ENCODE measurements around the gene OGDH.

OGDH gene

DNA sequence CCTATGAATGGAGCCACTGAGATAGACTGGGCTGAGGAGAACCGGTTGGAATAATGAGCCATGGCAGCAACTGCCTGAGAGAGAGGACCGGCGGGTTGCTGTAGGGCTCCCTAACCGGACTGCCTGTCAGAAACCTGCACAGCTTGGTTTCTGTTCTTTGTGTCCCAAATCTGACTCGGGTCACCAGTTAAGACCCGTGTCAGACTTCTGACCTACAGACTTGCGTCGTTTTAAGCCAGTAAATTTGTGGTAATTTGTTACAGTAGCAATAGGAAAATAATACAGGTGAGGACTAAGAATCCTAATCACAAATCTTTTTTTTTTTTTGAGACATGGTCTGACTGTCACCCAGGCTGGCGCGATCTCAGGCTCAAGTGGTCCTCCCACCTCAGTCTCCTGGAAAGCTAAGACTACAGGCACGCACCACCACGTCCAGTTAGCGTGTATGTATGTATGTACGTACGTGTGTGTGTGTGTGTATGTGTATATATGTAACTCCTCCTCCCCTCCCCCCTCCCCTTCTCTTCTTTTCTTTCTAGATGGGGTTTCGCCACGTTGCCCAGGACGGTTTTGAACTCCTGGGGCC is 32.0 kb upstream of the OGDH start:
- Histone ChIP-seq H2BK12ac (ENCODE audit: low read length in 2 of 2) (no peak overlapping the region), H2BK120ac (ENCODE audit: low read depth, low read length) (no peak overlapping the region), H3K27me3 (ENCODE audit: control insufficient read depth in 1 of 2, insufficient read depth in 1 of 2, low read length in 2 of 2) (no peaks in the 10 kb centered on the region), H3K27ac (ENCODE audit: low read length, poor library complexity, severe bottlenecking) (peak overlapping the region; percentile 61), H3K23ac (ENCODE audit: low read length in 2 of 2) (no peak overlapping the region), H2BK15ac (ENCODE audit: low read depth, poor library complexity, severe bottlenecking) (no peak overlapping the region), H3K4me2 (ENCODE audit: low read length, poor library complexity, severe bottlenecking) (peak overlapping the region; percentile 87), H4K8ac (ENCODE audit: low read length) (peak overlapping the region; percentile 97), H2AFZ (ENCODE audit: low read depth, low read length) (no peak overlapping the region), H4K91ac (ENCODE audit: low read length) (peak overlapping the region; percentile 70), H2AK5ac (ENCODE audit: low read length, severe bottlenecking) (no peak overlapping the region), H3K9me3 (ENCODE audit: control insufficient read depth, low read length) (no peaks in the 10 kb centered on the region), H3K4me1 (ENCODE audit: control insufficient read depth, insufficient read depth, low read depth, low read length) (peaks cover 10% of the 10 kb centered on the region), H3K4me3 (ENCODE audit: insufficient read depth in 1 of 2, low read depth in 1 of 2, low read length in 2 of 2) (peak overlapping the region; percentile 88 to 95), H3K79me1 (replicated peaks; ENCODE audit: low read length, poor library complexity, severe bottlenecking) (peaks cover 39% of the 10 kb centered on the region), H3K18ac (ENCODE audit: low read depth in 1 of 2, low read length in 2 of 2) (peak overlapping the region; percentile 76 to 83), H2BK5ac (ENCODE audit: low read depth, low read length, poor library complexity, severe bottlenecking) (no peak overlapping the region), H3K36me3 (ENCODE audit: control insufficient read depth in 1 of 2, insufficient read depth in 2 of 2, low read depth in 1 of 2, low read length in 2 of 2) (peaks cover 50 to 71% of the 10 kb centered on the region in 2 experiments), H3K4ac (ENCODE audit: low read depth in 1 of 2, low read length in 2 of 2) (peak overlapping the region; percentile 71 to 86), H3K9ac (ENCODE audit: low read length) (peak overlapping the region; percentile 94), H3K14ac (ENCODE audit: low read length in 2 of 2) (peak overlapping the region in 1 of 2 experiments; percentile 63)
- DNase-seq: no peak
- WGBS: 28% methylated on average over 12 of the region's 18 CpGs

DNA sequence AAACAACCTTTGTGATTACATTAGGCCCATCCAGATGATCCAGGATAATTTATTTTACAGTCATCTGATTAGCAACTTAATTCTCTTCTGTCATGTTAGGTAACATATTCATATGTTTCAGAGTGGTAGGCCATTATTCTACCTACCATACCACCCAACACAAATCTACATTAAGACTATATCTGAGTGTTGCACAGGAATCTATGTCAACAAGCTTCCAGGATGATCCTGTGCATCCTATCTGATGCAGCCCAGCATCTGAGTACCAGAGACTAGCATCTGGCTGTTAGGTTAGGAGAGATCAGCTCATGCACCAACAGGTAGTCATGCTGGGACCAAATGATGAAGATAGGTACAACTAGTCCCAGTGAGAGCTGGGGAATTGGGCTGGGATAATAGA is 31.4 kb upstream of the OGDH start:
- Histone ChIP-seq H3K4ac (ENCODE audit: low read depth in 1 of 2, low read length in 2 of 2) (no peak overlapping the region), H3K79me1 (replicated peaks; ENCODE audit: low read length, poor library complexity, severe bottlenecking) (peaks cover 35% of the 10 kb centered on the region), H3K4me3 (ENCODE audit: insufficient read depth in 1 of 2, low read depth in 1 of 2, low read length in 2 of 2) (peak overlapping the region in 1 of 2 experiments; percentile 95), H4K8ac (ENCODE audit: low read length) (no peak overlapping the region), H2BK12ac (ENCODE audit: low read length in 2 of 2) (no peak overlapping the region), H3K9ac (ENCODE audit: low read length) (peak overlapping the region; percentile 94), H3K18ac (ENCODE audit: low read depth in 1 of 2, low read length in 2 of 2) (no peak overlapping the region), H3K4me2 (ENCODE audit: low read length, poor library complexity, severe bottlenecking) (no peak overlapping the region), H2BK120ac (ENCODE audit: low read depth, low read length) (no peak overlapping the region), H4K91ac (ENCODE audit: low read length) (no peak overlapping the region), H2BK5ac (ENCODE audit: low read depth, low read length, poor library complexity, severe bottlenecking) (no peak overlapping the region), H2AFZ (ENCODE audit: low read depth, low read length) (no peak overlapping the region), H3K14ac (ENCODE audit: low read length in 2 of 2) (no peak overlapping the region), H3K27me3 (ENCODE audit: control insufficient read depth in 1 of 2, insufficient read depth in 1 of 2, low read length in 2 of 2) (no peaks in the 10 kb centered on the region), H2AK5ac (ENCODE audit: low read length, severe bottlenecking) (no peak overlapping the region), H3K36me3 (ENCODE audit: control insufficient read depth in 1 of 2, insufficient read depth in 2 of 2, low read depth in 1 of 2, low read length in 2 of 2) (peaks cover 47 to 71% of the 10 kb centered on the region in 2 experiments), H3K23ac (ENCODE audit: low read length in 2 of 2) (no peak overlapping the region), H3K4me1 (ENCODE audit: control insufficient read depth, insufficient read depth, low read depth, low read length) (peaks cover 11% of the 10 kb centered on the region), H3K27ac (ENCODE audit: low read length, poor library complexity, severe bottlenecking) (no peak overlapping the region), H3K9me3 (ENCODE audit: control insufficient read depth, low read length) (no peaks in the 10 kb centered on the region), H2BK15ac (ENCODE audit: low read depth, poor library complexity, severe bottlenecking) (no peak overlapping the region)
- DNase-seq: no peak

DNA sequence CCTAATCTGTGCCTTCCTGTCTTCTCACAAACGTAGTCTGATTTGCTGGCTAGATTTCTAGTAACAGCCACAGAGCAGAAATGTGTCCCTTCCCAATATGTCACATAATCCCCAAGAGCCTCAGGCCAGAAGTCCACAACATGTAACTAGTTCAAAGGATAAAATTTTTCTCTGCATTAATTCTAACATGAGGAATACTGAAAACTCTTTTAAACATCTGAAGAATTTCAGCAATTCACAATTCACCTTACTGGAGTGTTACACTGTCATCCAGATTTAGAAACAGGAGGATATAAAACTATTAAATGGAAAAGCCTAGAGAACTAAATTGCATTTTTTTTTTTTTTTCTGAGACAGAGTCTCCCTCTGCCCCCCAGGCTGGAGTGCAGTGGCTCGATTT is 30.2 kb upstream of the OGDH start:
- no peaks in the 10 kb centered on the region for H3K9me3 ChIP-seq (ENCODE audit: control insufficient read depth, low read length)
- H3K4ac ChIP-seq (ENCODE audit: low read depth in 1 of 2, low read length in 2 of 2): no peak overlapping the region
- H2BK12ac ChIP-seq (ENCODE audit: low read length in 2 of 2): no peak overlapping the region
- H2BK15ac ChIP-seq (ENCODE audit: low read depth, poor library complexity, severe bottlenecking): no peak overlapping the region
- H4K8ac ChIP-seq (ENCODE audit: low read length): no peak overlapping the region
- no peak overlapping the region for H2BK120ac ChIP-seq (ENCODE audit: low read depth, low read length)
- no peak overlapping the region for H2AK5ac ChIP-seq (ENCODE audit: low read length, severe bottlenecking)
- H4K91ac ChIP-seq (ENCODE audit: low read length): no peak overlapping the region
- H2BK5ac ChIP-seq (ENCODE audit: low read depth, low read length, poor library complexity, severe bottlenecking): no peak overlapping the region
- no peak overlapping the region for H3K18ac ChIP-seq (ENCODE audit: low read depth in 1 of 2, low read length in 2 of 2)
- H3K27me3 ChIP-seq (ENCODE audit: control insufficient read depth in 1 of 2, insufficient read depth in 1 of 2, low read length in 2 of 2): no peaks in the 10 kb centered on the region
- no peak overlapping the region for H3K14ac ChIP-seq (ENCODE audit: low read length in 2 of 2)
- H3K4me1 ChIP-seq (ENCODE audit: control insufficient read depth, insufficient read depth, low read depth, low read length): peaks cover 16% of the 10 kb centered on the region
- no peak overlapping the region for H3K27ac ChIP-seq (ENCODE audit: low read length, poor library complexity, severe bottlenecking)
- no peak overlapping the region for H3K4me2 ChIP-seq (ENCODE audit: low read length, poor library complexity, severe bottlenecking)
- H3K4me3 ChIP-seq (ENCODE audit: insufficient read depth in 1 of 2, low read depth in 1 of 2, low read length in 2 of 2): no peak overlapping the region
- DNase-seq: no peak
- peaks cover 30% of the 10 kb centered on the region for H3K79me1 ChIP-seq (replicated peaks; ENCODE audit: low read length, poor library complexity, severe bottlenecking)
- H3K23ac ChIP-seq (ENCODE audit: low read length in 2 of 2): no peak overlapping the region
- no peak overlapping the region for H2AFZ ChIP-seq (ENCODE audit: low read depth, low read length)
- H3K36me3 ChIP-seq (ENCODE audit: control insufficient read depth in 1 of 2, insufficient read depth in 2 of 2, low read depth in 1 of 2, low read length in 2 of 2): peaks cover 39 to 70% of the 10 kb centered on the region in 2 experiments
- 96% methylated on average over 2 of the region's 2 CpGs for WGBS
- H3K9ac ChIP-seq (ENCODE audit: low read length): peak overlapping the region; percentile 3

DNA sequence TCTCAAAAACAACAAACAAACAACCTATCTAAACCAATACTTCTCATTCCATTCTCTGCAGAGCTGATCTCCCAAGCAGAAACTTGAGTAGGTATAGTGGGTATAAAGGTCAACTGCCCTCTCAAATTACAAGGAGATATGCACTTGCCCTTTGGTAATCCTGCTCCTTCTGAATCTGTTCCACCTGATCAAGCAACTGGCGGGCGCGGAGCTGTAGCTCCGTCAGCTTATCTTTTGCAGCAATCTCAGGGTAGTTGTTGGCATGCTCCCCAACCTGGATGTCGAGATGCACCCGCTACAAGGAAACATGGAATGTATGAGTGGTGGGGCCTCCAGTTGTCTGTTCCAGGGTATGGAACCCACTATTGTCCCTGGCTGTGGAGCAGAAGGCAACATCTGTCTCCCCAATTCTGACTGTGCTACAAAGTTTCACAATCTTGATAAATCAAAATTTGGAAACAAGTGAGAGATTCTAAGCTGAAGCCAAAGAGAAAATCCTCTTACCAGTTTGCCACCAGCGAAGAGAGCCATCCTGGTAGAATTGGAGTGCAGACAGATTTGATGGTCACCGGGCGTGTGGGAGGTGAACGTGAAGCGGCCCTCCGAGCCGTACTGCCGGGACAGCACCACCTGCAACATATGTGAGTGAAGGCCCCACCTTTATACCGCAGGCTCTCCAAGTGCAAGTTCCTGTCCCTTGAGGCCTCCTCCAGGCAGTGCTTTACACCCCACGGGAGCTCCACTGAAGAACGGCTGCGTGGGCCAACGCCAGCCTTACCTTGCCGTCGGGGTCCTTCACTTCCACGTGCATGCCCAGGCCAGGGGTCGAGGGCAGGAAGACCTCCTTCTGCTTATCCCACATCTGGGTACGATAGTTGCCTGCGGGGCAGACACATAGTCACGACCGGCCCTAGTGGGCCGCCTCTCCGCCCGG is 25.2 kb upstream of the OGDH start:
- Histone ChIP-seq H2BK15ac (ENCODE audit: low read depth, poor library complexity, severe bottlenecking) (no peak overlapping the region), H2BK12ac (ENCODE audit: low read length in 2 of 2) (no peak overlapping the region), H3K4ac (ENCODE audit: low read depth in 1 of 2, low read length in 2 of 2) (peak overlapping the region; percentile 4 to 88), H2BK120ac (ENCODE audit: low read depth, low read length) (peak overlapping the region; percentile 6), H3K79me1 (replicated peaks; ENCODE audit: low read length, poor library complexity, severe bottlenecking) (peaks cover 19% of the 10 kb centered on the region), H3K14ac (ENCODE audit: low read length in 2 of 2) (peak overlapping the region in 1 of 2 experiments; percentile 91), H3K36me3 (ENCODE audit: control insufficient read depth in 1 of 2, insufficient read depth in 2 of 2, low read depth in 1 of 2, low read length in 2 of 2) (peaks cover 21 to 42% of the 10 kb centered on the region in 2 experiments), H3K18ac (ENCODE audit: low read depth in 1 of 2, low read length in 2 of 2) (peak overlapping the region; percentile 69 to 86), H4K91ac (ENCODE audit: low read length) (peak overlapping the region; percentile 87), H4K8ac (ENCODE audit: low read length) (peak overlapping the region; percentile 81), H3K9me3 (ENCODE audit: control insufficient read depth, low read length) (no peaks in the 10 kb centered on the region), H2AFZ (ENCODE audit: low read depth, low read length) (peak overlapping the region; percentile 71), H3K23ac (ENCODE audit: low read length in 2 of 2) (peak overlapping the region in 1 of 2 experiments; percentile 14), H3K27ac (ENCODE audit: low read length, poor library complexity, severe bottlenecking) (no peak overlapping the region), H3K27me3 (ENCODE audit: control insufficient read depth in 1 of 2, insufficient read depth in 1 of 2, low read length in 2 of 2) (no peaks in the 10 kb centered on the region), H3K4me2 (ENCODE audit: low read length, poor library complexity, severe bottlenecking) (peak overlapping the region; percentile 69), H3K4me1 (ENCODE audit: control insufficient read depth, insufficient read depth, low read depth, low read length) (peaks cover 11% of the 10 kb centered on the region), H3K9ac (ENCODE audit: low read length) (peak overlapping the region; percentile 92), H3K4me3 (ENCODE audit: insufficient read depth in 1 of 2, low read depth in 1 of 2, low read length in 2 of 2) (peak overlapping the region; percentile 78 to 96), H2AK5ac (ENCODE audit: low read length, severe bottlenecking) (peak overlapping the region; percentile 74), H2BK5ac (ENCODE audit: low read depth, low read length, poor library complexity, severe bottlenecking) (no peak overlapping the region)
- DNase-seq: no peak
- WGBS: 46% methylated on average over 29 of the region's 30 CpGs

All from mesenchymal stem cell (in vitro differentiated cells and primary cell).